ENCODE data around the gene OR10A3.

- TF ChIP-seq TEAD4 (IDR thresholded peaks at IDR 0.05; ENCODE audit: low read depth, low read length) (no peak), YY1 (IDR thresholded peaks at IDR 0.05; ENCODE audit: low read depth, low read length) (no peak), CEBPB (IDR thresholded peaks at IDR 0.05; ENCODE audit: low read depth, low read length) (no peak), BRCA1 (IDR thresholded peaks at IDR 0.05; ENCODE audit: low read depth, low read length) (no peak)
- TF ChIP-seq, protein P1, sequence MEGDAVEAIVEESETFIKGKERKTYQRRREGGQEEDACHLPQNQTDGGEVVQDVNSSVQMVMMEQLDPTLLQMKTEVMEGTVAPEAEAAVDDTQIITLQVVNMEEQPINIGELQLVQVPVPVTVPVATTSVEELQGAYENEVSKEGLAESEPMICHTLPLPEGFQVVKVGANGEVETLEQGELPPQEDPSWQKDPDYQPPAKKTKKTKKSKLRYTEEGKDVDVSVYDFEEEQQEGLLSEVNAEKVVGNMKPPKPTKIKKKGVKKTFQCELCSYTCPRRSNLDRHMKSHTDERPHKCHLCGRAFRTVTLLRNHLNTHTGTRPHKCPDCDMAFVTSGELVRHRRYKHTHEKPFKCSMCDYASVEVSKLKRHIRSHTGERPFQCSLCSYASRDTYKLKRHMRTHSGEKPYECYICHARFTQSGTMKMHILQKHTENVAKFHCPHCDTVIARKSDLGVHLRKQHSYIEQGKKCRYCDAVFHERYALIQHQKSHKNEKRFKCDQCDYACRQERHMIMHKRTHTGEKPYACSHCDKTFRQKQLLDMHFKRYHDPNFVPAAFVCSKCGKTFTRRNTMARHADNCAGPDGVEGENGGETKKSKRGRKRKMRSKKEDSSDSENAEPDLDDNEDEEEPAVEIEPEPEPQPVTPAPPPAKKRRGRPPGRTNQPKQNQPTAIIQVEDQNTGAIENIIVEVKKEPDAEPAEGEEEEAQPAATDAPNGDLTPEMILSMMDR (IDR thresholded peaks at IDR 0.05; ENCODE audit: control extremely low read depth in 1 of 3, insufficient read depth in 1 of 3, low read depth in 1 of 3, low read length in 3 of 3), result no peak
Observed at GRCh38 chr11:7899418-7899817, 42.1 kb downstream of the OR10A3 start.

Data from H1 (cell line).